ENCODE results near the gene SH3GL1.

GRCh38 chr19:4354282-4354681 is 46.1 kb downstream of the SH3GL1 start:
- TF ChIP-seq, protein P1, sequence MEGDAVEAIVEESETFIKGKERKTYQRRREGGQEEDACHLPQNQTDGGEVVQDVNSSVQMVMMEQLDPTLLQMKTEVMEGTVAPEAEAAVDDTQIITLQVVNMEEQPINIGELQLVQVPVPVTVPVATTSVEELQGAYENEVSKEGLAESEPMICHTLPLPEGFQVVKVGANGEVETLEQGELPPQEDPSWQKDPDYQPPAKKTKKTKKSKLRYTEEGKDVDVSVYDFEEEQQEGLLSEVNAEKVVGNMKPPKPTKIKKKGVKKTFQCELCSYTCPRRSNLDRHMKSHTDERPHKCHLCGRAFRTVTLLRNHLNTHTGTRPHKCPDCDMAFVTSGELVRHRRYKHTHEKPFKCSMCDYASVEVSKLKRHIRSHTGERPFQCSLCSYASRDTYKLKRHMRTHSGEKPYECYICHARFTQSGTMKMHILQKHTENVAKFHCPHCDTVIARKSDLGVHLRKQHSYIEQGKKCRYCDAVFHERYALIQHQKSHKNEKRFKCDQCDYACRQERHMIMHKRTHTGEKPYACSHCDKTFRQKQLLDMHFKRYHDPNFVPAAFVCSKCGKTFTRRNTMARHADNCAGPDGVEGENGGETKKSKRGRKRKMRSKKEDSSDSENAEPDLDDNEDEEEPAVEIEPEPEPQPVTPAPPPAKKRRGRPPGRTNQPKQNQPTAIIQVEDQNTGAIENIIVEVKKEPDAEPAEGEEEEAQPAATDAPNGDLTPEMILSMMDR (IDR thresholded peaks at IDR 0.05) = no peak
- TF ChIP-seq POLR2A (IDR thresholded peaks at IDR 0.05; ENCODE audit: low read length) = no peak
- no peak for TF ChIP-seq JUN (IDR thresholded peaks at IDR 0.05)
- no peak for TF ChIP-seq POLR2AphosphoS2 (conservative IDR thresholded peaks at IDR 0.05; ENCODE audit: low read length)
- TF ChIP-seq REST (IDR thresholded peaks at IDR 0.05) = no peak
- no peak for TF ChIP-seq GATA3 (IDR thresholded peaks at IDR 0.05; ENCODE audit: borderline replicate concordance)
- TF ChIP-seq KDM5A (IDR thresholded peaks at IDR 0.05) = no peak
- no peak for TF ChIP-seq FOSL2 (IDR thresholded peaks at IDR 0.05)
- TF ChIP-seq FOSL2 (CRISPR knock-in tag; IDR thresholded peaks at IDR 0.05) = no peak
- no peak for TF ChIP-seq CEBPB (IDR thresholded peaks at IDR 0.05)
- no peak for TF ChIP-seq ESRRA (IDR thresholded peaks at IDR 0.05; ENCODE audit: borderline replicate concordance, low read length)
